Activated CD8-positive, alpha-beta memory T cell treated with anti-CD3 and anti-CD28 coated beads, Interleukin-2, amount 50 U/mL, for 1 hour (primary cell): ENCODE measurements around the gene CARD19.

ENCODE experiments used
- DNase-seq: peaks from one replicate; pipeline ENCODE4 v3.0.0-alpha.2; 2020; ENCODE audit errors: extremely low read depth

CARD19 gene, protein sequence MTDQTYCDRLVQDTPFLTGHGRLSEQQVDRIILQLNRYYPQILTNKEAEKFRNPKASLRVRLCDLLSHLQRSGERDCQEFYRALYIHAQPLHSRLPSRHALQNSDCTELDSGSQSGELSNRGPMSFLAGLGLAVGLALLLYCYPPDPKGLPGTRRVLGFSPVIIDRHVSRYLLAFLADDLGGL

DNA sequence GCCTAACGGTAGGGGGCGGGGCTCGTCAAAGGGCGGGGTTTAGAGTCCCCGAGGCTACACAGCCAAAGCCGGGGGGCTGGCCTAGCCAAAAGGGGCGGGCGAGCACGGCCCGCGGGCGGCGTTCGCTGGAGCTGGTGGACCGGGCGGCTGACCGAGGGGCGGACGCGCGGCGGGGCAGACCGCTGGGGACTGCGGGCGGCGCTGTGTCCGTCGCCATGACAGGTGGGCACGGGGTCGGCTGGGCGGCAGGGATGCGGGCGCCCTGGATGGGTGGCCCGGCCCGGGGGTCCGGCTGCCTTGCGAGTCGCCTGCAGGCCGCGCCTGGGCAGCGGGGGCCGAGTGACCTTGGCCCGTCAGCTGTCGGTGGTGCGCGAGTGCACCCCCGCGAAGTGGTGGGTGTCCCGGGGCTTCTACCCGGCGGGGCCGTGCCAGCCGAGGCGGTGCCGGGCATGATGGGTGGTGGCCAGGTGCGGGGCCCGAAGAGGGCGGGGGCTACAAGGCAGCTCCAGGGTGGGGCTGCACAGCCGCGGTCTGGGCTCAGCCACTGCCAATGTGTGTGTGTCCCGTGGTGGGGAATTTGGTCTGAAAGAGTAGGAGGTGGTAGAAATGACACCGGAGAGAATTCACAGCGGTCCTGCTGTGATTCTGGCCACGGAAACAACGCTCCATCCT, at the start of gene CARD19:
CARD19 (plus strand) TSS at position 87 of the 672 bp plus-strand sequence; CDS start at position 216, 129 bp downstream.
- DNase-seq: no peak

DNA sequence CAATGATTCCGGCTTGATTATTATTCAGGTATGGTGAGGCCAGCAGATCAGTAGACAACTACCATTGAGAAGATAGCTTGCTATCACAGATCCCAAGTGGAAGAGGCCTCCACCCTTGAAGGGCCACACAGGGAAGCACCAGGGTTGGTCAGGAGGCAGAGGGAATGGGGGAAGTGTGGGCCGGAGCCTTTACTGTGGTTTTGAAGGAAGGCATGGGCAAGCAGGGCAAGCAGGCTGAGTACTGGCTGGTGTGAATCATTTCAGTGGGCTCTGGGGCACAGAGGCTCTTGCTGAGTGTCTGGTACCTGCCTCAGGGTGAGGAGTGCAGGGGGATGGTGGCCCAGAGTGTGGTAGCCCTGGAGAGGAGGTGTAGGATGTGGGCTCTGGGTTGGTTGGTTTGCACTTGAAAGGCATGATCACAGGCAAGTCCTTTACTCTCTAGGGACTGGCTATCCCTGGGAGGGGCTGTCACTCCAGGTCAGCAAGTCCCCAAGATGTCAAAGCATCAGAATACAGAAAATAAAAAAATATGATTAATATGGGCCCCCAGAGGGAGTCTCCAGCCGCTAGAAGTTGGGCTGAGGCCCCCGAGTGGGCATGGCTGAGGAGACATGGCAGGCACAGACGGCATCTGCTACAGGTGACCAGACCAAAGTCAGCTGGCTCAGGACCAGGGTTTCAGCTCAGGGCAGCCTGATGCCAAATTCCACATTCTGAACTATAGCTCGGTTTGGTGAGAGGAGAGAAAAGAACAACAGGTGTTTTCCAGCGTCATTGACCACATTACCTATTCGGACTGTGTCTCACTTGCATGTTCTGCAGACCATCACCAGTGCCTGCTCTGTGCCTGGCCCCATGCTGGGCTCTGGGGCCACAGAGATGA, 47.2 kb upstream of the CARD19 start:
- no peak for DNase-seq

DNA sequence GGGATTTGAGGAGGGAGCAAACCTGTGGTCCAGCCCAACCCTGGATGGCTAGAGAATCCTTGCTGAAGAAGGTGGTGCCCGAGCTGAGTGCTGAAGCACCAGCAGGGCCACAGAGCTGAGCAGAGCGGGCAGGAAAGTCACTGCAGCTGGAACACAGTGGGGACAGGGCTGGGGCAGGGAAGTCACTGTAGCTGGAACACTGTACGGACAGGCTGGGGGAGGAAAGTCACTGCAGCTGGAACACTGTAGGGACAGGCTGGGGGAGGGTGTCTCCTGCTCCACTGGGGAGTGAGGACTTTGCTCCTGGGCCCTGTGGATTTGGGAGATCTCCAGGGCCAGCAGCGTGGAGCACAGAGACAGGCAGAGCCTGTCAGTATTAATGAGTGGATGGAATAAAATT, 46.5 kb upstream of the CARD19 start:
- DNase-seq: no peak

DNA sequence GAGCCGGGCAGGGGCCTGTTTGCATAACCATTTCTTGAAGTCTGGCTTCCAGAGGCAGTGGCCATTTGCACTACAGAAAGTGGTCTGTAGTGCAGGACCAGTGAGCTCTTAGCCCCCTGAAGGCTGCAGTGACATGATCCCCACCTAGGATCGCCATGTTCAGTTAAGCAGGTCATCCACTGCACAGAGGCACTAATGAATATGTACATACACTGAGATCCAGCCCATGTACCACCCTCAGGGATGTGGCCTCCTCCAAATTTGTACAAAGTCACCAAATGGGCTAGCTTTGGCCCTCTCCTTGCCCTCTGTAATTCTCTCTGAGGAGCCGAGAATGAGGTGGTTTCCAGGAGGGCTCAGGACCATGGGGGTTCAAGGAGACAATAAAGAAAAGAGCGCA, 45.8 kb upstream of the CARD19 start:
- no peak for DNase-seq

DNA sequence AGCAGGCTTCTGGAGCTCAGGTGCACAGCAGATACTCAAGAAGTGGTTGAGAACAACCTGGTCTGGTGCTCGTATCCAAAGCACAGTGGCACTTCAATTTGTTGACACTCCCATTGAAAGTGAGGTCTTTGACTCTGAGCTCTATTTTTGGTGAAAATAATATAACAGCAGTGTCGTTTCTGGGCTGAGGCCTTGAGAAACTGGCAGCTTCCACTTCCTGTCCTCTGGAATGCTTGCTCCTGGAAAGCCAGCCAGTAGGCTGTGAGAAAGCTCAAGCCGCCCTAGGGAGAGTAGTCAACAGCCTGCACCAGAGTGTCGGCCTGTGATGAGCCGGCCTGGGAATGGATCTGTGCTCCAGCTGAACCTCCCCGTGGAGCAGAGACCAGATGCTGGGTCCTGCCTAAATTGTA, 44.3 kb upstream of the CARD19 start:
- no peak for DNase-seq

DNA sequence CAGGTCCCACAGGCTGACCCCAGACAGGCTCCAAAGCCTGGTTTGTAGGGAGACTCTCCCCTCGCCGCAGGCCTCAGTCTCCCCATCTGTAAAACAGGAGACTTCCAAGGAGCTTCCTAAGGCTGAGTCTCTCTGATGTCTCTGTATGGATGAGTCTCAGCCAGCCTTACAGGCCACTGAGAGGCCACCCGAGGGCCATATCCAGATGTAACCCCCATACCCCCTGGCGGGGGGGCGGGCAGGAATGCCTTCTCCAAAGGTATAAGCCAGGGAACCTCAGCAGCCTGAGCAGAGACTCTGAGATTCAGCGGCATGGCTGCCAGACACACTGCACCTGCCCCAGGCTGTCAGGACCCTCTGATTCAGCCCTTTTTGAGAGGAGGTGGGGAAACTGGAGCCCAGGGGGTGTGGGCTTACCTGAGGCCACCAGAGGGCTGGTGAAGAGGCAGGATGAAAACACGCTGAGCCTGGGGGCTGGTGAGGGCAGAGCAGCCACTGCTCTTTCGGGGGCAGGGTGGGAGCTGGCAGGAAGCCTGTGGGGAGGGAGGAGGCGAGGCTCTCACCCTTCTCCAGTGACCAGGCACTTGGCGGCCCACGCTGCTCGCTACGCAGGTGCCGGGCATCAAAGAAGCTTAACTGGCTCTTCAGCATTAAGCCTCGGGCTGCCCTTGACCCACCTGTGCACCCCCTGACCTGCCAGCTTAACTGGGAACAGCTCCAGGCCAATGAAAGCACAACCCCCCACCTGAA, 43.1 kb upstream of the CARD19 start:
- DNase-seq: no peak

DNA sequence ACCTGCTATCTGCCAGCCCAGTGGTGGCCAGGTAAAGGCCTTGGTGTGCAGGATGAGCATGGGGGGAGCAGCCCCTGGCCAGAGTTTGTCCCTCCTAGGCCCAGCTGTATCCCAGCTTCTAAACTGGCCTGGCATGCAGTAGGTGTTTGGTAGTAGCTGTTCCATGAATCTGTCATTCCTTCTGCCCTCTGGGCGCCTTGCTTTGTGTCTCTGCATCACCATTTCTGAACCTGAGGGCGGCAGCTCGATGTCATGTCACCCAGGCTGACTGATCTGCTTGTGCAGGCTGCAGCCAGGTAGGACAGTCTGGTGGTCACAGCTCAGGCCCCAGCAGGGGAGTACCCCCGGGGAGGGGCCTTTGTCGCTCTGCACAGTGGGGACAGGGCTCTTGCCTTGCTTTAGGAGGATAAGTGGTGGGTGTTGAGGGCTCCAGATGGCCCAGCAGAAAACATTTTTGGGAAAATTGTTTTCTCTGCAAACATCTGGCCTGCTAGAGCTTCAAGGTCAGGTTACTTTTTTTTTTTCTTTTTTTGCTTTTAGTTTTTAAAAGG, 42.2 kb upstream of the CARD19 start:
- DNase-seq: no peak

DNA sequence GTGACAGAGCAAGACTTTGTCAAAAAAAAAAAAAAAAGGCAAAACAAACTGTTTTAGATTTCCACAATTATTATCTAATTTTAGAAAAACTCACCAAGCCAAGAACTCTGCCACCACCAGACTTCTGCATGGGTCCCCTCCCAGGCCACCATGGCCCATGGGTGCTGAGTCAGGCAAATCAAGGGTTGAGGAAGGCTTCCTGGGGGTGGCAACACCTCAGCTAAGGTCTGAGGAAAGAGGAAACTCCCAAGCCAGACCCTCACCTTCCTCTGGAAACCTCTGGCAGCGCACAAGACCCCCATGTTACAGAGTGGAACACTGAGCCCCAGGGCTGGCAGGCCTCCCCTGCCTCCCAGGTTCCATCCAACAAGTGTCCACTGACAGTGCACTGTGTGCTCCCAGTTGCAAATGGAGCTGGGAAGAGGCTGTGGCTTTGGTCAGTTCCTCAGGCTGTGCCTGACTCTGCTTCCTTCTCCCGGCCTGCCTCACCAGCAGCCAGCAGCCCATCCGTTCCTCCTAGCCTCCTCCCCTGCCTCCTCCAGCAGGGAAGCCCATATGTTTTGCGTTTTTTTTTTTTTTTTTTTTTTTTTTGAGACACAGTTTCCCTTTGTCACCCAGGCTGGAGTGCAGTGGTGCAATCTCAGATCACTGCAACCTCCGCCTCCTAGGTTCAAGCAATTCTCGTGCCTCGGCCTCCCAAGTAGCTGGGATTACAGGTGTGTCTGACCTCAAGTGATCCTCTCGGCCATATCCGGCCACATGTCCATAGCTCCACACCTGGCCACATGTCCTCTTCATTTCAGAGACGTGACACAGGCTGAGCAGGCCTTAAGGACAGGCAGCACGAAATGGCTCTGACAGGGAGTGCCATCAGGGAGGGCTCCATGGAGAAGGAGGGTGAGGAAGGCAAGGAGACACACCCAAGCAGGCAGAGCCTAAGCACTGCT, 41.0 kb upstream of the CARD19 start:
- no peak for DNase-seq

DNA sequence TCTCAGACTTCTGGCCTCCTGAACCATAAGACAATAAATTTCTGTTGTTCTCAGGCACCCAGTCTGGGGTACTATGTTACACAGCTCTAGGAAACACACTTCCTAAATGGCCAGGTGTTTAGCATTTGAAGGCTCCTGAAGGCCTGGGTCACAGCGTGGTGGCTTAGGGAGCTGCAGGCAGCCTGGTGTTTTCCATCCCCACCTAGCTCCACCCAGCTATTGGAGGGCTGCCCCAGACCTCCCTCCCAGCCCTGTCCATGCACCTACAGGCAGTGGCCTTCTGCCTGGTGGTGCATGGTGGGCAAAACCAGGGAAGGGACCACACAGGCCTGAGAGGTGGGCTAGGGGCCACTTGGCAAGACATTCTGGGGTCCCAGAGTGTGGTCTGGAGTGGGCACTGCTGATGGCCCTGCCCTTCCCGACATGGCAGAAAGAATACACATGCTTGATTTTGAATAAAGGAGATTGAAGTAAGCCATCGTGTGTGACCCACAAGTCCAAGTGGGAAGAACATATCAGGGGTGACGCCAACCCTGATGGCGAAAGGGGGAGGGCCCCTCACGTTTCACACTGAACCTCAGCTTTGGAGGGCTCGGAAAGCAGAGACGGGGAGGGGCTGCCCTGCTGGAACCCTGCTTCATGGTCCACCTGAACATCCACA, 38.8 kb upstream of the CARD19 start:
- DNase-seq: no peak

DNA sequence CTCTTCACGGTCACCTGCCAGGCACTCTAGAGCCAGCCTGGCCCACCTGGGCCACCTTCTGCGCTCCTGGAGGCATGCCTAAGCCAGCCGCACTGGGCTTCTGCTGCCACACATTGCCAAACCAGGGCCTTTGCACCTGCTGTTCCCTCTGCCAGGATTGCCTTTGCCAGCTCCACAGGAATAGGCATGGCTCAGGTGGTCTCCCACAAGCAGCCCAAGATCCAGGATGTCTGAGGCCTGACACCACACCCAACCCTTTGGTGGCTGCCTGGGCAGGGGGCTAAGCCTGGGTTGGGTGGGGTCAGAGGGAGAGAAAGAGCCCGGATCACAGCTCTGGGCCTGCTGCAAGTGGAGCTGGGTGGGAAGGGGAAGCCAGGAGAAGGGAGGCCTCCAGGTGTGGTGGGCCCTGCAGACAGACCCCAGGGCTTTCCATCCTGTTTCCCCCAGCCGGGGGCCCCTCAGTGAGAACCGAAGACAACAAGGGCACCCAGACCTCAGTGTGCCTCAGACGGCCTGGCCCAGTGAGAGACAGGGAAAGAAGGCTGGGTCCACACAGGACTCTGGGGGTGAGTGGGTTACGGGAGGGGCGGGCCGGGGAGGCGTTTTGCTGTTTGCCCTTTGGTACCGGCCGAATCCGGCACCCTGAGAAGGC, 38.2 kb upstream of the CARD19 start:
- DNase-seq: no peak

DNA sequence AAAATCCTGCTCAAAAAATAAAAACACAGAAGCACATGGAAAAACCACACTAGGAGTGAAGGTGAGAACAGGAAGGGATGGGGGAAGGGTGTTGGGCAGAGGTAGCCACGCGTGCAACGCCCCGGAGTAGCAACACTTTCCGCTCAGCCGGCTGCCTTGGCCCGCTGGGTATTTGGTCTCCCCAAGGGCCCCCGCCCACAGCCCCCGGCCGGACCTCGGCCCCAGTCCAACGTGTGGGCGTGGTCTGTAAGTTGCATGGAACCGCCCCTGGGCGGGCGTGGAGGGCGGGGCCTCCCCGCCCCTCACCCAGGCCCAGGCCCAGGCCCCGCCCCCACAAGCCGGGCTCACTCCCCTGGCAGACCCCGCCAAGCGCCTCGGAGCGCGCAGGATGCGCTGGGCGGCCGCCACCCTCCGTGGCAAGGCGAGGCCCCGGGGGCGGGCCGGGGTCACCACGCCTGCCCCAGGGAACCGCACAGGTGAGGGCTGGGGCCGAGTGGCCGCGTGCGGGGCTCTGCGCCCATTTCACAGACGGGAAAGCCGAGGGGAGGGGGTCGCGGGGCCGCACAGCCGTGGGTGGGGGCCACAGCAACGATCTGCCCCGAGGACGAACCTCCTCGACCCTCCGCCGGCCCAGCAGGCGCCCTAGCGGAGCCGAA, 37.5 kb upstream of the CARD19 start, which contains the start of gene SUSD3:
SUSD3 (plus strand) TSS at position 347 of the 656 bp plus-strand sequence; CDS start at position 389, 42 bp downstream.
- DNase-seq: no peak

DNA sequence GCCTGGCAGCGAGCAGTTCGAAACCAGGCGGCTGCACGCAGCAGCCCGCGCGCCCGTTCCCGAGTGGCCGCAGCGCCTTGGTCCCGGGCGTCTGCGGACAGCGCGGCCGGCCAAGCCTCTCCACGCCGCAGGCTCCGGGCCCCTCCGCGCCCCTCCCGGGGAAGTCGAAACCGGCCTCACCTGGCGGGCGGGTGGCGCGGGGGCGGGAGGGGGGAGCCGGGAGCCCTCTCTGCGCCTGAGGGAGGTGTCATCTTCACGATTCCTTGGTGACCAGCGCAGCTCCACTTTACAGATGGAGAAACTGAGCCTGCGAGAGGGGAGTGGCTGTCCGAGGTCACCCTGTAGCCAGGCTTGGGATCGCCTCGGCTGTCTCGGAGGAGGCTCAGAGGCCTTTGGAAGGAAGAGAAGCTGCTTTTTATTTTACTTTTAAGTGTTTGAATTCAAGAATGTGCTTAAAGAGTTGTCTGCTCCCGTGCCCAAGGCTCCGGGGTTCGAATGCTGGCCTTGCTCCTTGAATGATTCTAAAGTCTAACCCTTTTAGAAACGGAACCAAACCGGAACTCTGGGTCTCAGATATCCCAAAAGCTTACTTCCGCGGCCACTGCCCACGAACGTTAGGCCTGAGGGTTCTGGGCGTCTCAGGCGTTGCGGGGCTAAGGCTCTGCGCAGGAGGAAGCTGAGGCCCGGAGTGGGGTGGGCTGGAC, 36.9 kb upstream of the CARD19 start:
- DNase-seq: no peak

DNA sequence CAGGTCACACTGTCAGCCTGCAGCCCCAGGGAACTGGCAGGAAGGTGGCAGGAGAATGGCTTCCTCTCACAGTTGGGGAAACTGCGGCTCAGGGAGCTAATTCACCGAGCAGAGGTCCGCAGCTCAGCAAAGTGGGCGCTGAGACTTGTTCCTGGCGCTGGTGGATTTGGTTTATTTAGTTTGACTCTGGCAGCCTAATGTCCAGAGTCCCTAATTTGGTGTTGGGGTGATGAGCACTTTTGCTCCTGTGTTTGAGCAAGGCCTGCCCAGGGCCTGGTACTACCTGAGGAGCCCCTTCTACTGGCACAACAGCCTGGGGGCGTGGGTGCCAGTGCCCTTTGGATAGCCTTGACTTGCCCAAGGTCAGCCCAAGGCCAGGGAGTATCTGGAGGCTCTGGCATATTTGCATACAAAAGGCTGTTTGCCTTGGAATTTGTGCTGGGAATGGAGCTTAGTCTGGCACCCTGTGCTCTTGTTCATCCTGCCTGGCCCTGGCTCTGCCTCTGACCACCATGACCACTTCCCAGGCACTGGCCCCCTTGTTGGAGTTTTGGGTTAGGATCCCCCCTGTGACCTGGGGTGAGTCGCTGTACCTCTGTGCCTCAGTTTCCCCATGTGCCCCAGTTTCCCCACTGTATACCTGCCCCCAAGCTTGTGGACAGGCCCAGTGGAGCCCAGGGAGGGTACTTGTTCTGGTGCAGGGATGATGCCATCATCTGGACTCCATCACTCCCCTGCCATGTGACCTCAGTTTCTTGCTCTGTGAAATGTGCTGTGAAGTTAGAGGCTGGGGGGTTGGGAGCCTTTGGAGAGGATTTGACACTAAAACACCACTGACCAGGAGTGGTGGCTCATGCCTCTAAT, 36.1 kb upstream of the CARD19 start:
- no peak for DNase-seq

DNA sequence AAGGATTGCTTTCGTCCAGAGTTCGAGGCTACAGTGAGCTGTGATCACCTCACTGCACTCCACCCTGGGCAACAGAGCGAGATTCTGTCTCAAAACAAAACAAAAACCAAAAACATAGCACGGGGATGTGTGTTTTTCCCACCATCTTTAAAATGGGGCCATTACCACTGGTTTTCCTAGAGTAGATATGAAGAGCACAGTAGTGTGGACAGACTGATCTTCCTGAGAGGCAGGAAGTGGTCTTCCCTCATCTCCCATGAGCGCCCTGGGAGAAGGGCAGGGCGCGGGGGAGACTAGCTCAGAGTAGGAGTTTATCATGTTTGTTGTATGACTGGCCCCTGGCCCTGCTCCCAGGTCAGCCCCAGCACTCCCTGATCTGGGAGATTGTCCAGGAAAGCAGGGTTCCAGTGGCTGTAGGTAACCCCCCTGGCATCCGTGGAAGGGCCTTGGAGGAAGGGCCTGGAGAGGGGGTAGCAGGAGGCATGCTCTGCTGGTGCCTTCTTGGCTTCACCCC, 35.2 kb upstream of the CARD19 start:
- no peak for DNase-seq

DNA sequence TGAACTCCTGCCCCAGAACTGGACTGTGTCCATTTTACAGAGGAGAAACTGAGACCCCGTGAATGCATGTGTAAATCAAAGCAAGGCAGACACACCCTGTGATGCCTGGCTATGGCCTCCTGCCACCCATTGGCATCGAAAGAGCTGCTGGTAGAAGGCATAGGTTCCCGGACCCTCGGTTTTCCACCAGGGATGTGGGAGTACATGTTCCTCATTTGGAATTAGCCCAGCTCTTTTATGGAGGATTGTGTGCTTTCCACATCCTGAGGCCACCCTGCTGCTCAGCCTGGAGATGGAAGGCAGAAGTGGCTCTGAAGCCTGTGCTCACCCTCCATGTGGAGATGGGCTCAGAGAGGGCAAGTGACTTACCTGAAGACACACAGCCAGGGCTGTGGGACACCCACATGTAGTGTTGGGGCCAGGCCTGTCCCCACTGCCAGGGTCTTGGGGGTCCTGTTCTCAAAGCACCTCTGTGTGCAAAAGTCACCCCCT, 34.7 kb upstream of the CARD19 start:
- DNase-seq: no peak

DNA sequence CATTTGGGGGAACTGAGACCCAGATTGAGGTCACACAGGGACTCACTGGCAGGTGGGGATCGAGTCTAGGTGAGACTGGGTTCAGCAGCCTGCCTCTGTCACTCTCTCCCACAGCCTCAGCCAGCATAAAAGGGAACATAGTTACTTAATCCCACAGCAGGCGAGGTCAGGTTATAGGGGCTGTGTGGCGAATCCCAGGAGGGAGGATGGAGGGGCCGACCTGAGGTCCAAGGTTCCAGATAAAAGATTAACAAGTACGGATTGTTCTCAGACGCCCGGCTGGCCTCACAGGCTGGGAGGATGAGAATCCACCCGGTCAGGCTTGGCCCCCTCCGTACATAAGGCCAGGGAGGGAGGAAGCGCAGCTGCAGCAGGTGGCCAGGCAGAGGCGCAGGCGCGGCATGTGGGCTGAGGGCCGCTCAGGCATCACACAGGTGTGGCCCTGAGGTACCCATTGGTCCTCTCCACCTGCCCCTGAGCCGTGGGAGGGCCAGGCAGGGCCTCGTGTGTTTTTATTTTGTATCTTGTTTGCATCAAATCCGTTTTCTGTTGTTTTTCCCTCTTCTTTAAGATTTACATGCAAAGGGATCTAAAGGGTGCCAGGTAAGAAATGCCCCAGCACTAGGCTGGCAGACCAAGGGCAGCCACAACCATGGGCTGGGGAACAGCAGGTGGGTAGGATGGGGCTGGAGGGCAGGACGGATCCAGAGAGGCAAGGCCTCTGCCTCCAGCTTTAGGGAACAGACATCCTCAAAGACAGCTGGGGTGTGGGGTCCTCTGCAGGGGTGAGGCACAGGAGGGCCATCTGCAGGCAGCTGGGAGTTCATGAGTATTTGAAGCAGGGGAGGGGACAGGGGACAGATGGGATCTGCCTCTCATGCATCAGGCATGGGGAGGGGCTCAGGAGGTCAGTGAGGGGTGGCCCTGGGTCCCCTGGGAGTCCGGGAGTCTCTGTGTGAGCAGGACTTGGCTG, 33.9 kb upstream of the CARD19 start:
- no peak for DNase-seq
